Measurements from ENCODE around the gene PTPRD.

- TF ChIP-seq, protein P1, sequence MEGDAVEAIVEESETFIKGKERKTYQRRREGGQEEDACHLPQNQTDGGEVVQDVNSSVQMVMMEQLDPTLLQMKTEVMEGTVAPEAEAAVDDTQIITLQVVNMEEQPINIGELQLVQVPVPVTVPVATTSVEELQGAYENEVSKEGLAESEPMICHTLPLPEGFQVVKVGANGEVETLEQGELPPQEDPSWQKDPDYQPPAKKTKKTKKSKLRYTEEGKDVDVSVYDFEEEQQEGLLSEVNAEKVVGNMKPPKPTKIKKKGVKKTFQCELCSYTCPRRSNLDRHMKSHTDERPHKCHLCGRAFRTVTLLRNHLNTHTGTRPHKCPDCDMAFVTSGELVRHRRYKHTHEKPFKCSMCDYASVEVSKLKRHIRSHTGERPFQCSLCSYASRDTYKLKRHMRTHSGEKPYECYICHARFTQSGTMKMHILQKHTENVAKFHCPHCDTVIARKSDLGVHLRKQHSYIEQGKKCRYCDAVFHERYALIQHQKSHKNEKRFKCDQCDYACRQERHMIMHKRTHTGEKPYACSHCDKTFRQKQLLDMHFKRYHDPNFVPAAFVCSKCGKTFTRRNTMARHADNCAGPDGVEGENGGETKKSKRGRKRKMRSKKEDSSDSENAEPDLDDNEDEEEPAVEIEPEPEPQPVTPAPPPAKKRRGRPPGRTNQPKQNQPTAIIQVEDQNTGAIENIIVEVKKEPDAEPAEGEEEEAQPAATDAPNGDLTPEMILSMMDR (conservative IDR thresholded peaks at IDR 0.05; ENCODE audit: low read depth, low read length), result no peak
- no peak for TF ChIP-seq EZH2 (IDR thresholded peaks at IDR 0.05; ENCODE audit: borderline replicate concordance, low read depth, low read length, poor library complexity, severe bottlenecking)
Observed at GRCh38 chr9:10354591-10354990, 258.2 kb downstream of the PTPRD start.
